Transverse colon (tissue), 3 donors: ENCODE measurements around the gene FBLN5.

Experiments used
- CTCF ChIP-seq, 5 experiments: fragments of 200-600 bp in 3 of 5; fragments of 450-650 bp in 2 of 5; sonication (generic) in 3 of 5; IDR thresholded peaks; 1 replicate in 2 of 5; 2 replicates in 3 of 5; pipeline ENCODE4 v1.5.1; 2016 to 2017; ENCODE audit warnings: antibody characterized with exemption in 5 of 5, inconsistent platforms in 3 of 5, mild to moderate bottlenecking in 2 of 5, moderate library complexity in 1 of 5
- POLR2A ChIP-seq: fragments of 450-650 bp; IDR thresholded peaks from one replicate; pipeline ENCODE4 v1.6.1; 2016; ENCODE audit warnings: antibody characterized with exemption, mild to moderate bottlenecking, moderate library complexity

GRCh38 chr14:91946622-91947474 lies 646 bp downstream of the FBLN5 start:
- TF ChIP-seq CTCF (IDR thresholded peaks at IDR 0.05) (no peak), POLR2A (peak; percentile 49)
